Activated T-cell treated with anti-CD3 and anti-CD28 coated beads for 1 hour (primary cell): ENCODE measurements around the gene ARPC5.

Experiments
- DNase-seq: peaks from one replicate; pipeline ENCODE4 v3.0.0-alpha.2; 2020; ENCODE audit warnings: low read depth

The ARPC5 gene

DNA sequence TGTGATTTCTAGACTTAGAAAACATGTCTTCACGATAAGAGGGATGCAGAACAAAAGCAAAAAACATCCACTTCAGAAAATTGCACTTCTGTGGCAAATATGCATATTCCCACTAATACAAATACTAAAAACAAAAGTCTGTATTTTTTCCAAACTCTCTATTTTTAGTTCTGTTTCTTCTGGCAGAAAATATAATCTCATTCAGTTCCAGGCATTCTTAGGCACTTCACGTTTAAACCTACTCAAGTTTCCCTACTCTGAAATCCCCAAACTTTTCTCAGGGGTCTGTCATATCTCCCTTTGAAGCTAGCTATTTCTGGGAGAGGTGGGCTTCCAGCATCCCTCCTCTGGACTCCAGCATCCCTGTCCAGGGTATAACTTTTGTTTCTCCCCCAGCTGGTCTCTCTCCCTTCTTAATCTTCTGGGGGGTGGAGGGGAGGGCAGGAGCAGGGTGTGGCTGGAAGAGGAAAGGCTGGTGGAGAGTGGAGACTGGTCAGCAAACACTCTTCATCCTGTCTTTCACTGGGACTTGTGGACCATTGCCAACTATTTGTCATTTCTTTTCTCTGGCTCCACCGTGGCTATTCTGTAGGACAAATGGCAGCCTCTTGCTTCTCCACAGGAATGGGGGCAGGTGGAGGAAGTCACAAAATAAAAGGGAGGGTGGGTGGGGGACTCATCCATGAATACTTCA is 25.7 kb downstream of the ARPC5 start:
- no peak for DNase-seq

DNA sequence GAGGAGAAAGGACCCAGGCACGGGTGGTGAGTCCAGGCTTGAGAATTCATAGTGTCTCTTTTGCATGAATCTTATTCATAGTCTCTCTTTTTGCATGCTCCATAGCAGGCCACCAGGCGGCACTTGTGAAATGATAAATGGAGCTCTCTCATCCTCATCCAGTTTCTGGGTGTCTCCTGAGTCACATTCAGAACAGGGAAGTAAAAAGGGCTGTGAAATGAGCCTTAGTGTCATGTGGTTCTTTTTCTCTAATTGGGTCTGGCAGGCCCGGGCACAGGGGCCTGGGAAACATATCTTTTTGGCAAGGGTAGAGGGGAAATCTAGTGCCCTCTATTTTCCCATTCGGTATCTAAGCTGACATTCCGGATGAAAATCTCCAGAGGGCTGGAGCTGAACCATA is 26.3 kb downstream of the ARPC5 start:
- DNase-seq, result no peak

DNA sequence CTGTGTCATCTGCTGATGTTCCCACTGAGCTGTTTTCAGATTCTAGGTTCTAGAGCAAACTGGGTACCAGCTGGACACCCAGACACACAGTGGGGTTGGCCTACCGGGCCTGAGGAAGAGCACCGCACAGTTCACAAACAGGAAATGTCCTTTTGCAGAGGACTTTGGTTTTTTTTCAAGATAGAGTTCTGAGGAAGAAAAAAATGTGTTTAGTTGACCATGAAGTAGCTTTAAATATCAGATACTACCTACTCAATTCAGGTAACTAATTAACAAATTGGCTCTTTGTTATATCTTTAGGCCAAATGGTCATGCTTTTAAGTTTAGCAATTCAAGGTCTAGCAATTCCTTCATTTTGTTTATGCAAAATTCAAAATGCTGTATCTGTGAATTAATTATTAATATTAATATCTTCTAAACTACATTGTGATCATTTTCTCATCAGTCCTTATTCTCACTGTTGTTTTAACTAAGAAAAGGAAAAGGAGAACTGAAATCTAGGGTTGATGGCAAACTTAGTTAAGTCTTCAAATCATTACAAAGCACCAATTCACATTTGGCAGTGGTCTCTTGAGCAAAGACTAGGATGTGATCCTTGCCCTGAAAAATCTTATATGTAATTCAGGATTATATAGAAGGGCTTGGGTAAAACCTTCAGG is 28.1 kb downstream of the ARPC5 start:
- DNase-seq, result no peak

DNA sequence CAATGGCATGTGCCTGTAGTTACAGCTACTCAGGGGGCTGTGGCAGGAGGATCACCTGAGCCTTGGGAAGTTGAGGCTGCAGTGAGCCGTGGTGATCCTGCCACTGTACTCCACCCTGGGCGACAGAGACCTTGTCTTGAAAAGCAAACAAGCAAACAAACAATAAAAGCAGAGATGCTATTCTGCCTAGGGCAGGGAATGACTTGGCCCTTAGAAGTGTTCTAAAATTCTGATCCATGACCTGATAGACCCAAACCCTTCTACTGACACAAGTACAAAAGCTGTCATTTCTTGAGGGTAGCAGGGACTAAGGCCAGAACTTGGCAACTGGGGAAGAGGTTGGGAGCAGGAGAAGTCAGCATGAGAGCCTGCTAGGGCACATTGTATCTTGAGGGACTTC is 29.7 kb downstream of the ARPC5 start:
- no peak for DNase-seq

DNA sequence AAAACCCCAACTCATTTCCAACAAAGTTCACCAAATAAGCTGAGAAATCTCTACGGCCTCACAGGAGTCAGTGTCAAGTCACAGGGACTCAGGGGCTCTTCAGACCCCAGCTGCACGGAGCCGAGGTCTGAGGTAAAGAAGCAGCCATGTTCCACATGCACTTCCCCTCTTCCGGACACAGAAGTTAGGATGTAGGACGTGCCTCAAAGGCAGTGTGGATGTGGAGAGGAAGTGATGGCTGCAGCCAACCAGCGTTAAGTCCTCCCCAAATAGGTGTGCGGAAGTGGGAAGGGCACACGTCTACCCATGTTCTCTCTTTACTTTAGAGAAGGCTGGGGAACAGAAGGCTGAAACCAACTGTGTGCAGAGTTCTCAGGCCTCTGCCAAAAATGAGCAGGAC is 30.8 kb downstream of the ARPC5 start:
- no peak for DNase-seq

DNA sequence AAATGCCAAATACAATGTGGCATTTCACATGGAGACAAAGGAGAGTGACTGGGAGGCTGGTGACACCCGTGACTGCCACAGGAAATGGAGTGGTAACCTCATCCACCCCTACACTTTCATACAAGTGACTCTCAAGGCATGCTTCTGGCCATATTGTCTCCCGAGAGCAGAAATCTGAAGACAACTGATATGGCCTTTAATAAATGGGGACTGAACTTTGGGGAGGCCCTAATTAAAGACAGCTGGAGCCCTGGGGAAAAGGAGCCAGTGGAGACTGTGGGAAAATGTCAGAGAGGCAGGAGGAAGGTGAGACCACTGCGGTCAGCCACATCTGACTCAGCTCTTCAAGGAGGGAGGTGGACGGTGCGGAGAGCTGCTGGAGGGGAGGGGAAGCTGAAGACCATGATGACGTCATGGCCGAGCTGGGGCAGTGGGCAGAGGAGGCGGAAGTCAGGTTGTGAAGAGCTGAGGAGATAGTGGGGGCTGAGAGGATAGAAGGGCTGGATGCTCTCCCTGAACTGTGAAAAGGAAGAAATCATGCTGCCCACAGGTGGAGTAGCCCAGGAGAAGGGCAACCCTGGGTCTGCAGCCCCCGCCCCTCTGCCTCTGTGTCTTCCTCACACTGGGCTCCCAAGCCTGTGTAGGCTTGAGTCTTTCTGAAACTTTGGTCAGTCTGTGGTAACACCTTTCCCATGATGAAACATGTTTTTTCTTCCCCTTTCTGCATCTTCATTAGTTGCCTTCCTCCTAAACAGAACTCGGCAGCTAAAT is 31.4 kb downstream of the ARPC5 start:
- no peak for DNase-seq

DNA sequence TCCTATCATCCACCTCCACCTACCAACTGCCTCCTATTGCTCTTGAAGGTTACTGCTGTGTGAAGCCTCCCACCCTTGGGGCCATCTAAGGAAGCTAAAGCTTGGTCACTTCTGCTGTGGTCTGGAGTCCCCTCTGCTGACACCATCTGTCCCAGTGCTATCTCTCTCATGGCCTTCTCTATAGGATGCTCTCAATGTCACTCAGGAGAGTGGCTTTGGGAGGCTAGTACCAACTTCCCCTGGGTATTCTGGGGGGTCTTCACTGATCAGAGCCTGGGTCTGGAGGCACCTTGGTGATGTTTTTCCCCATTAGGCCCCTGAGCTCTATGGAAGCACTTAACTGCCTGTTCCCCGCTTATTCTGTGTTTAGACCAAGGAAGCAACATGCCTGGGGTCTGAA is 33.1 kb downstream of the ARPC5 start:
- DNase-seq, result no peak

DNA sequence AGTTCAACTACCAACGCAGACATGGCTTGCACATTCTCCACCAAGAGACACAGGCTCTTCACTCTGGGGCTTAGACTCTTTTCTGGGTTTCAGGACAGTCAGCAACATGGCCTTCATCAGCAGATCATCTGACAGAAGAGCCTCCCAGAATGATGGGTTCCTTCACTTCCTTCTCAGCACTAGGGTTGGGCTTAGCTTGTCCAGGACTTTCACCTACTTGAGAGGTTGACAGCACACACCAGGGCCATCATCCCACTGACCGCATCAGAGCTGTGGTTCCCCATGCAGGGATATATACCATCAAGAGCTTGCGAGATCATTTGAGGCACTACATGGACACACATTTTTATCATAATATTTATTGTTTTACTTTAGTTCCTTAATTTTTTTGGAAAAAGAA is 34.9 kb downstream of the ARPC5 start:
- no peak for DNase-seq

DNA sequence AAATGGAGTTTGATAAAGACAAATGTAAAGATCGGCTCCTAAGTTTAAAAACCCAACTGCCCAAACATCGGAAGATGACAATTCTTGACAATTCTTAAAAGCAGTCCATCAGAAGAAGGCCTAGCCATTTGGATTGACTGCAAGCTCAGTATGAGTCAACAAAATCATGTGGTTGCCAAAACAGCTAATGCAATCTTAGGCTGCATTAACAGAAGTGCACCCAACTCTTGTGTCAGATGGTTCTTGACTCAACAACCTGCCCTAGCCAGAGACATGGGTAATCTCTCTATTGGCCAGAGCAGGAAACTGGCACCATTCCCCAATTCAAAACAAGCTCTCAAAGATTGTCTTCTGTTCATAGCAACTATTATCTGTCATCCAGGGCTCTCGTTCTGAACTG is 35.4 kb downstream of the ARPC5 start:
- DNase-seq, result no peak

DNA sequence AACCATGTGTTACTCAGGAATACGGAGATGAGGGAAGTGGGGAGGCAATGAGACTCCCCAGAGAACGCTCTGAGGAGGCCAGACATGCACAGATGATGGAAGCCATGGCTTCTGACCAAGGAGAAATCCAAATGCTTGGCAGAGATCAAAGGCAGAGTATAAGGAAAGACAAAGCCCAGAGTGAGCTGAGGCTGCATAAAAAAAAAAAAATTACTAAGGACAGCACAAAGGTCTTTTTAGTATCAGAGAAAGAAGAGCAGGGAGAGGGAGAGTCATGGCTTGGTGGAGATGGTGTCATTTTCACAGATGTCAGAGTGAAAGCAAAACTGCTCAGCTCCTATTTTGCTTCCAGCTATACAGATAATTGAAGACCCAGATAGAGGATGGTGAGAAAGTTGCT is 37.2 kb downstream of the ARPC5 start:
- DNase-seq, result no peak

DNA sequence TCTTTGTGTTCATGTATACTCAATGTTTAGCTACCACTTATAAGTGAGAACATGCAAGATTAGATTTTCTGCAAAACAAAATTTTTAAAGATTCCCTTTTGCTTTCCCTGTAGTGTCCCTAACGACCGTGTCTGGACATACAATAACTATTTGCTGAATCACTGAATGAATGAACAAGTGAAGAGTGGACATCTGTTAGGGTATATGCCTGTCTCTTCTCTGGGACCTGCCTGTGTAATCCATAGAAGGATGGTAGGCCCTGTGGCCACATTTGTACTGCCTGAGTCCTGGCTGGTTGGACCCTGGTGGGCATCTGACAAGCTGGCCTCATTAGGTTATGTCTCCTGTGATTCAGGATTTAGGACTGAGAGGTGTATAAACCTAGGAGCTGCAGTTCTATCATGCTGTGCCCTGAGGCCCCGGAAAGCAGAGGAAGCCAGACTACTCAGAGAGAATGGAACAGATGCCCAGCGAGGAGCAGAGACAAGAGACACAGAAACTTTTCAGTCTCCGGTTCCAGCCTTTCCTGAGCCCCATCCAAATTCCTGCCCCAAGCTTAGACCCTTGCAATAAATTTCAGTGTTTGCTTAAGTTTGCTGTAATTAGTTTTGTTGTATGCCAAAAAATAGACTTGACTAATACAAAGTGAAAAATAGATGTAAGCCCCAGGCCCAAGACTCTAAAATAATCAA is 37.8 kb downstream of the ARPC5 start:
- no peak for DNase-seq

DNA sequence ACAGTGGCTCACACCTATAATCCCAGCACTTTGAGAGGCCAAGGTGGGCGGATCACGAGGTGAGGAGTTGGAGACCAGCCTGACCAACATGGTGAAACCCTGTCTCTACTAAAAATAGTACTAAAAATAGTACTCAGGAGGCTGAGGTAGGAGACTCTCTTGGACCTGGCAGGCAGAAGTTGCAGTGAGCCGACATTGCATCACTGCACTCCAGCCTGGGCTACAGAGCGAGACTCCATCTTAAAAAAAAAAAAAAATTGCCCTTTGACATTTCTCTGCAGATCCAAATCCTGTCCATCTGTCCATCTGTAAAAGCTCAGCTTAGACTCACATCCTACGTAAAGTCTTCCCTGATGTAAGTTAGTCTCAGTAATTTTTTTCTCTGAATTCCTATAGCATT is 39.1 kb downstream of the ARPC5 start:
- DNase-seq, result no peak

DNA sequence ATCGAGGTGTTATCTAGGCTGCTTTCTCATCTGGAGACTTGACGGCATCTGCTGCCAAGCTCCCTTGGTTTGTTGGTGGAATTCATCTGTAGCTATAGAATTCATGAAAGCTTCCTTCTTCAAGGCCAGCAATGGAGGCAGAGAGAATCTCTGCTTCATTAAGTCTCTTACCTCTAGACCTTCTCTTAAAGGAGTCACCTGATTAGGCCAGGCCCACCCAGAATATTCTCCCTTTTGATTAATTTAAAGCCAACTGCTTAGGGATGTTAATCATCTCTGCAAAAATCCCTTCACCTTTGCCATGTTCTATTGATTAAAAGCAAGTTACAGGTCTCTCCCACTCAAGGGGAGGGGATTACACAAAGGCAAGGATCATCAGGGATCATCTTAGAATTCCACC is 40.0 kb downstream of the ARPC5 start:
- DNase-seq, result no peak

DNA sequence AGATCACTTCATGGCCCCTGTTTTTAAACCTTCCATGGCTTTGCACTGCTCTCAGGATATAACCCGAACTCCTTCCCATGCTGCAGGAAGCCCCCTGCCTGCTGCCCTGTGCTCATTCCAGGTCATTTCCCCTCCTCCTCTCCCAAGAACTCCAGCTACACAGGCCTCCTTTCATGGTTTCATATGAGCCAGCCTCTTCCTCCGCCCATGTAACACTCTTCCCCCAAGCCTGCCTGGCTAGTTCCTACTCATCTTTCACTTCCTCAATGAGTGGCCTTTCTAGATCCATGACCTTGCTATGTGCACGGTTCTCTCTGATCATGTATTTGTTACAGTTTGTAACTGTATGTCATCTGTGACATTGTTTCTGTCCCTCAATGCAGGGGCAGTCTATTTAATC is 42.2 kb downstream of the ARPC5 start:
- no peak for DNase-seq

DNA sequence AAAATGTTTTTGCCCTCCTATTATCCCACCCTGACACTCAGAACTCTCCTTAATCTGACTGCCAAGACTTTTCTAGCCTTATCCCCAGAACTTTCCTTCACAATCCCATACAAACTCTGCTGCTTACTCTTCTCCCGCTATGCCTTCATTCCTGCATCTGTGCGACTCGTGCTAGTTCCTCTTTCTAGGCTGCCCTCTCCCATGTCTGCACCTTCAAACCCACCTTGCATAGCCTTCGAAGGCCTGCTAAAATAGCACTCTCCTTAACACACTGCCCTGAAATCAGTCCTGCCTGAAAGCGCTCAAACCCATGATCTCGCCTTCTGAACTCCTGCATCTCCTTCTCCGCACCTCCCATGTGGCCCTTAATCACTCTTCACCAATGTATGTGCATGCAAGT is 42.9 kb downstream of the ARPC5 start:
- DNase-seq, result no peak

DNA sequence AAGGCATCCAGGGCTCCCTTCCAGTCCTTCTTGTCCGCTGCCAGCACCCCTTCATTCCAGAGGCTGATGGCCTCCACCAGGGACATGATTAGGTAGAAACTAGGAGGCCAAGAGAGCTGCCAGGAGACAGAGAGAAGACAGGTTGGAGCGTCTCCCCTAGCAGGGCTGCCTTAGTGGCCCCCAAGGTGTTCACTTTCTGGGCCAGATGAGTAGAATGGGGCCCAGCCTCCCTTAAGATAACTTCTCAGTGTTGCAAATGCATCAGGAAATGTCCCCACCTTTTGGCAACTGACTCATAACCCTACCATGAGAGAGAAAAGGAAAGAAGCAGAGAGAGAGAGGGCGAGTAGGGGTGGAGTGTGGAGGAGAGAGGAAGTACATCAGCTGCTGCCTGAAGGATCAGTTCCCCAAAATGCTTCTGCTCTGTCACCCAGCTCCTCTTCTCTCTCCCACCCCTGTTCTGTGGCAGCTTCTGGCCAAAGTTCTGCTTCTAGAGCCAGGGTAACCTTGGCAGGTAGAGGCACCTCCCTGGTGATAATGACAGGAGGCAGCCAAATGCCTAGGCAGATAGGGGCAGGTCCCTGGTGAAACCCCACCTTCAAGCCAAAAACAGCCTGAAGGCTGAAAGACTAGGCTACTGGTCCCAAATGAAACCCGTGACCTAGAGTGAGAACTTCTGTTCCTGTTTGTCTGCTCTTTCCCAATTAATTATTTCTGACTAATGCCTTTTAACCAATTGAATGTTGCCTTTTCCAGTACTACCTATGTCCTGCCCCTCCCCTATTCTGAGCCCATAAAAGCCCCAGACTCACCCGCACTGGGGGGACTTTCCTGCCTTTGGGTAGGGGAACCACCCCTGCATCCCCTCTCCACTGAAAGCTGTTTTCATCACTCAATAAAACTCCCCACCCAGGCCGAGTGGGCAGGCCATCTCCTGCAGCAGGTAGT is 45.1 kb downstream of the ARPC5 start, which contains the start of gene NCF2:
Gene NCF2, minus strand, starts transcription at position 216 of the 948 bp plus-strand sequence. Its CDS starts 130 bp downstream, at position 86.
- DNase-seq, result no peak

DNA sequence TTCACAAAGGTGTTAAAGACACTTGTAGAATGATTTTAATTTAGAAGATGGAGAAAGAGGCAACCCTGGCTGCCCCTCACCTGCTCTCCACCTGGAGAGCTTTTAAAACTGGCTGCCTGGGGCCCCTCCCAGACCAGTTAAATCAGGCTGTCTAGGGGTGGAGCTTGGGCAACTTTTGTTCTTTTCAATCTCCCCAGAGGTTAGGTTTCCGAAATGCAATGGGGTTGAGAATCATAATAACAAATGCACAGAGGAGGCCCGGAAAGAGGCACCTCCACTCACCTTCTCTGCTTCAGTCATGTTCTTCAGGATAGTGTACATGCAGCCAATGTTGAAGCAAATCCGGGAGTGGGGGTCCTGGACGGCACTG is 45.7 kb downstream of the ARPC5 start:
- DNase-seq, result no peak

DNA sequence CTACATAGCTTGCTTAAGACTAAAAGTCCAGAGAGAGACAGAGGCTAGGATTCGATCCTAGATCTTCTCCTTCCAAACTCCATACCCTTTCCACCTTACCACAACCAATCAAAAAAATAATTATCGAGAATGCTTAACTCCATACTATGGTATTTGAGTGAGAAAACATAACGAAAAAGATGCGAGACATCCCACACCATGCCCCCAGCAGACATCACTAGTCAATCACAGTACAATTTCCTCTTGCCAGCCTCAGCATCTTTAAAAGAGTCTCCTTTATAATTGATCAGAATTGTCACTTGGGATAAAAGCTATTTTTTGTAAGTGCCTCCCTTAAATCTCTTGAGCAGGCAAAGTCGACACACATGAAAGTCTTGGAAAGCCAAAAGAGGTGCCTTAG is 46.2 kb downstream of the ARPC5 start:
- no peak for DNase-seq

DNA sequence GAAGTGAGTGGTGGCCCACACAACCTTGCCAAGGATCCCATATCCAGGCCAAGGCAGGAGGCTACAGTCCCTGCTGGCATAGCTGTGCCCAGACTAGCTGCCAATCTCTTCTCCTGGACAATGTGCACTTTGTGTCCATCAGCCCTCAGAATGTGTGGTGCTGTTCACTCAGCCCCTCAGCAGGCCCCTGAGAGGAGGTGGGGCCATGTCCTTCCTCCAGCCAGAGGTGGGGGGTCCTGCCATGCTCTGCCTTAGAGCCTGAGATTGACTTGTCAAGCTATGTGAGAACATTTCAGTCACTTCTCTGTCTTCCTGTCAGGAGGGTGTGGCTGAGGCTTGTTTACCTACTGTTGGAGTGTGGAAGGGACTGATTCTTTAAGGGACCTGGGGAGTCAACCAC is 46.8 kb downstream of the ARPC5 start:
- no peak for DNase-seq

DNA sequence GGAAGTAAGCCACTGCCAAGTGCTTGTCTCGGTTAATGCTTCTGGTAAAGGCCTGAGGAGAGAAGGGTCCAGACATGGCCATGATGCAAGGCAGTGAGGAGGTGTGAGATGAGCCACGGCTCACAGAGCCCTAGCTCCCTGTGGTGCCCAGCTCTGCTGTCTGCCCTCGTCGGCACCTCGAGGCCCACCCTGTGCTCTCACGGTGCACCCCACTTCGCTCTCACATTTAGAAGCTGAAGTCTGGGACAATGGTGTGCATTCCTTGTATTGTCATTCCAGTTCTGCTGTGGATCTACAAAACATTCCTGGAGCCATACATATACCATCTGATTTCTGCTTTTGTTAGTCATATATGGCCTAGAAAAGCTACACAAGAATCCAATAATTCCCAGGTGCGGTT is 48.7 kb downstream of the ARPC5 start:
- no peak for DNase-seq

DNA sequence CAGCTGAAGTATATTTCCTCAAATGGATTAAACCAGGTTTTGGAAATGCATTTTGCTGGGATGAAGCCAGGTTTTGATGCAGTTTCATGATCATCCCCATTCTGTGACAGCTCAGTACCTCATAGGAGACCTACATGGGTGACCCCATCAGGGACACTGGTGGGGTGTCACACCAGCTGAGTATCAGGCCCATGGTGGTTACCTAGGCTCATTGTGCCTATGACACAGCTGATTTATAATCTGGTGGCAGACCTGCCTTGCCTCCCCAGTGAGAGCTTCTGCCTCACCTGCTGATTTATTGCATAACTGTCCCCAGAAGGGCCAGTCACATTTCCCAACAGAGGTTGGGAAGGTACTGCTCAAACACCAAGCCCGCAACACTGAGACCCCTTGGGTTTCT is 49.1 kb downstream of the ARPC5 start:
- no peak for DNase-seq

DNA sequence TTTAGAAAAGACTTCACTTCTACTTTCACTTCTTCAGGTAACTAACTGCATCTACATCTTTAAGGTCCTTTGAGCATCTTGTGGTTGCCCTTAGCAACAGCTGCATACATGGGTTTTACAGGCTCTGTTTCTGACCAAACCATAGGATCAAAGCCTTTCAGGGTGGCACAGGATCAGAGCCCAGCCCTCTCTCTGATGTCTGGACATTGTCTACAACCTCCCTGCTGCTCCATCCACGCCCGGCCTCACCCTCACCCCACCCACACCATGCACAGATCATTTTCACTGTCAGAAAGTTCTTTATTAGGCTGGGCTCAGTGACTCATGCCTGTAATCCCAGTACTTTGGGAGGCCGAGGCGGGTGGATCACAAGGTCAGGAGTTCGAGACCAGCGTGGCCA is 50.5 kb downstream of the ARPC5 start:
- DNase-seq, result no peak
